ENCODE results near the gene ABTB2. TPM values are rescaled to one million over a fixed set of nuclear protein-coding genes. Genes with fewer than 3 reads are reported as not detected.

The ABTB2 gene
- total and polyA plus RNA-seq, 3 experiments from 2014 or later = 0.05 to 5.5 (median 5.4) TPM

DNA sequence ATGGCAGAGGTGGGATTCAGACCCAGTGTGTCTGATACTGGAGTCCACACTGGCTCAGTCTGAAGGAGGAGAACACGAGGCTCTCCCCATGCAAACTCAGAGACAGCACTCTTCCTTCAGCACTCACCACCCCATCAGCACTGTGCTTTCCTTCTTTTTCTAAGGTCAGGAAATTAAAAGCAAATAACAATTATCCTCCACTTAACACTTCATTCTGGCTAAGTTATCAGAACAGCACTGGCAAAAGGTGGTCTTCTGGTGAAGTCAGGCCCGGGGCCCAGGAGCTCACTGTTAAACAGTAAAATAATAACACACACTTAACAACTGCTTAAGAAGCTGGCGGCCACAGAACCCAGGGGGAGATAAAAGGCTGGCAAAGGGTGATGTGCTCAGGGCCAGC is 145.2 kb downstream of the ABTB2 start:
- Mint-ChIP-seq H3K4me1 (no peaks in the 10 kb centered on the region), H3K9me3 (no peaks in the 10 kb centered on the region), H3K36me3 (no peaks in the 10 kb centered on the region), H3K27me3 (peaks cover 0 to 1% of the 10 kb centered on the region in 2 donors), H3K27ac (no peak overlapping the region), H3K4me3 (no peak overlapping the region)
- CTCF ChIA-PET = no interaction called here
- H3K27ac ChIP-seq (ENCODE audit: low read depth, low read length) = no peak overlapping the region
- H3K9me3 ChIP-seq (ENCODE audit: low read length) = no peaks in the 10 kb centered on the region
- H3K27me3 ChIP-seq (ENCODE audit: insufficient read depth, low read length, poor library complexity, severe bottlenecking) = no peaks in the 10 kb centered on the region
- no peak overlapping the region for H3K4me3 ChIP-seq (ENCODE audit: low read length)
- DNase-seq = no peak
- no peaks in the 10 kb centered on the region for H3K36me3 ChIP-seq (ENCODE audit: insufficient read depth, low read length)
- no peaks in the 10 kb centered on the region for H3K4me1 ChIP-seq (ENCODE audit: insufficient read depth, low read length)
- POLR2A ChIA-PET = no interaction called here

DNA sequence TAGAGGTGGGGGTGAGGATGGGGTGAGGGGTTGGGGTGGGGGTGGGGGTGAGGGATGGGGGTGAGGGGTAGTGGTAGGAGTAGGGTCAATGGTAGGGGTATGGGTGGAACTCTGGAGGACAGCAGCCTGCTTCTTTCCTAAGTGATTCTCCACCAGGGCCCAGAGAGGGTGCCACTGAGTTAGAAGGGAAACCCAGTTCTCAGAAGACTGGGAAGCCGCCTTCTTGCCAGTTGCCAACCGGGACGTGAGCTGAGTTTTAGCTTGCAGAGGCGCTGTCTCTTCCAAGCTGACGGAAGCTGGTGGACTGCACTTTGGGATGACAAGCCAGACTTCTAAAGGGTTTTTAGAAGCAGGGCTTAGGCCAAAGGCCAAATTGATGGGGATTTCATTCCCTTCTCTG is 148.0 kb downstream of the ABTB2 start:
- Histone ChIP-seq H3K4me1 (ENCODE audit: insufficient read depth, low read length) (no peaks in the 10 kb centered on the region), H3K9me3 (ENCODE audit: low read length) (no peaks in the 10 kb centered on the region), H3K36me3 (ENCODE audit: insufficient read depth, low read length) (no peaks in the 10 kb centered on the region), H3K27ac (ENCODE audit: low read depth, low read length) (no peak overlapping the region), H3K4me3 (ENCODE audit: low read length) (no peak overlapping the region), H3K27me3 (ENCODE audit: insufficient read depth, low read length, poor library complexity, severe bottlenecking) (no peaks in the 10 kb centered on the region)
- H3K4me3 Mint-ChIP-seq = no peak overlapping the region
- no peaks in the 10 kb centered on the region for H3K36me3 Mint-ChIP-seq
- H3K4me1 Mint-ChIP-seq = no peaks in the 10 kb centered on the region
- no peak for DNase-seq
- H3K9me3 Mint-ChIP-seq = no peaks in the 10 kb centered on the region
- peaks cover 0 to 7% of the 10 kb centered on the region in 2 donors for H3K27me3 Mint-ChIP-seq
- POLR2A ChIA-PET = no interaction called here
- no peak overlapping the region for H3K27ac Mint-ChIP-seq
- CTCF ChIA-PET = interaction anchor here (0.9 to 1.6 kb wide), 2 partner anchors 16 to 147 kb away, joined by 3 read pairs; no protein-coding TSS in a partner anchor

DNA sequence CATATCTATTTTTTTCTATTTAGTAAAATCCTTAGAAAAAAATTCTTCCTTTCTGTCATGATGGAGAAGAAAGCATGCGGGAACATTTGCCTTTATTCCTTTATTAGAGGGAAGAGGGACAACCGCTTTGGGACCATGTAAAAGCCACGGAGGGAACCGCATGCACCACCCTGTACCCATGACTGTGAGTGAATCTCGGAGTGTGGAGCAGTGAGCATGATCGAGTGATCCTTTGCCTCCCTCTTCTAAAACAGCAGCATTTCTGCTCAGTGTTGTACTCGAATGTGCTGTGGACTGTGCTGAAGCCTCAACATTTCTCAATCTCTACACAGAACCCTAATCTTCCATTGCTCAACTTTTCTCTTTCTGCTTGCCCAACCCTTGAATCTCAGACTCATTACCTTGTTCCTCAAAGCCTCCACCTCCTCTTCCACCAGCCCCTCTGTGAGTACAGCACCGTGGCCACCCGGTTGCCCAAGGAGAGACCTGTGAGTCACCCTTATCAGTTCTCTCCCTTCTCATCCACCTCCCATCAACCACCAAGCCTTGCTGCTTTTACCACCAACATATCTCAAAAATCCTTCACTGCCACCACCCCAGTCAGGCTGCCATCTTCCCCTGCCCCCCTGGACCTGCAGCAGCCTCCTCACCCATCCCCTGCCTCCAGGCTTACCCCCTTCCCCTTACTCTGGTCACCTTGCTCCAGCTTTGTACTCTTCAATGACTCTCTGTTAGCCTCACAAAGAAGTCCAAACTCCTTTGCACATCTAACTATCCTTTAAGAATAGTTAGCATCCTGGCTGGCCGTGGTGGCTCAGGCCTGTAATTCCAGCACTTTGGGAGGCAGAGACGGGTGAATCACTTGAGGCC is 149.3 kb downstream of the ABTB2 start:
- CTCF ChIA-PET = no interaction called here
- H3K9me3 ChIP-seq (ENCODE audit: low read length) = no peaks in the 10 kb centered on the region
- H3K36me3 ChIP-seq (ENCODE audit: insufficient read depth, low read length) = no peaks in the 10 kb centered on the region
- DNase-seq = no peak
- Mint-ChIP-seq H3K36me3 (no peaks in the 10 kb centered on the region), H3K27me3 (peaks cover 0 to 7% of the 10 kb centered on the region in 2 donors), H3K9me3 (no peaks in the 10 kb centered on the region), H3K27ac (peak overlapping the region in 1 of 8 donors; percentile 79), H3K4me3 (no peak overlapping the region), H3K4me1 (peaks cover under 1 to 2% (median 1%) of the 10 kb centered on the region in 3 donors)
- POLR2A ChIA-PET = no interaction called here
- no peak overlapping the region for H3K27ac ChIP-seq (ENCODE audit: low read depth, low read length)
- H3K27me3 ChIP-seq (ENCODE audit: insufficient read depth, low read length, poor library complexity, severe bottlenecking) = no peaks in the 10 kb centered on the region
- H3K4me1 ChIP-seq (ENCODE audit: insufficient read depth, low read length) = peaks cover 4% of the 10 kb centered on the region
- no peak overlapping the region for H3K4me3 ChIP-seq (ENCODE audit: low read length)

DNA sequence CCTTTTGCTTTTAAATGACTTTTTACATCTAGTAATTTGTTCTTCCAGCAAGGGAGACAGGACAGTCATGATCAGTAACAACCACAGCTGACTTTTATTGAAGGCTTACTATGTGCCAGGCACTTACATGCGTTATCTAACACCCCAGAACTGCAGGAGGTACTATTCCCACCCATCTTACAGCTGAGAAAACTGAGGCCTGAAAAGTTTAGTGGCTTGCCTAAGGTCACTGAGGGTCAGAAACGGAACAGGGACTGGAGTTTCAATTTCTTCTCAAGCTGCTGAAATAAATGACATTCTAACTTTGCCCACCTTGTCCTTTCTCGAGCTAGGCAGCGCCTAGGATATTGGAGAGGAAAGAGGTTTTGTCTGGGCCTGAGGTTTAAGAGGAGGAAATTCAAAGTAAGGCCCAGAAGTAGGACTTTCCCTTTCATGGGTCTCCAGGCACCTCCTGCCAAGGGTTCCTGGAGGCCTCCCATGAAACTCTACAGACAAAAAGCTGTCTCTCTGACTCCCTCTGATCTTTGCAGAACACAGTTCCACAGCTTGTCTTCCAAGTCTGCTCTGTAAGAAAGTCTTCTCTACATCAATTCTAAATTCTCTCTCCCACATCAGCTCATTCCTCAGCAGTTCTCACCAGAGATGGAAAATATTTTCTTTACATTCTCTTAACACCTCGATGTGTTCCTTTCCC is 150.2 kb downstream of the ABTB2 start:
- no peak for DNase-seq
- no peak overlapping the region for H3K27ac Mint-ChIP-seq
- peaks cover 5 to 8% (median 6%) of the 10 kb centered on the region in 3 donors for H3K4me1 Mint-ChIP-seq
- no peaks in the 10 kb centered on the region for H3K36me3 Mint-ChIP-seq
- peaks cover 0 to 7% of the 10 kb centered on the region in 2 donors for H3K27me3 Mint-ChIP-seq
- Histone ChIP-seq H3K9me3 (ENCODE audit: low read length) (no peaks in the 10 kb centered on the region), H3K4me3 (ENCODE audit: low read length) (no peak overlapping the region), H3K4me1 (ENCODE audit: insufficient read depth, low read length) (peaks cover 6% of the 10 kb centered on the region), H3K27me3 (ENCODE audit: insufficient read depth, low read length, poor library complexity, severe bottlenecking) (no peaks in the 10 kb centered on the region), H3K27ac (ENCODE audit: low read depth, low read length) (no peak overlapping the region), H3K36me3 (ENCODE audit: insufficient read depth, low read length) (no peaks in the 10 kb centered on the region)
- H3K4me3 Mint-ChIP-seq = peak overlapping the region in 1 of 7 donors; percentile 10
- no peaks in the 10 kb centered on the region for H3K9me3 Mint-ChIP-seq
- ChIA-PET POLR2A (no interaction called here), CTCF (interaction anchor here (0.9 kb wide), 1 partner anchor 11 kb away, joined by 3 read pairs; no protein-coding TSS in a partner anchor)

DNA sequence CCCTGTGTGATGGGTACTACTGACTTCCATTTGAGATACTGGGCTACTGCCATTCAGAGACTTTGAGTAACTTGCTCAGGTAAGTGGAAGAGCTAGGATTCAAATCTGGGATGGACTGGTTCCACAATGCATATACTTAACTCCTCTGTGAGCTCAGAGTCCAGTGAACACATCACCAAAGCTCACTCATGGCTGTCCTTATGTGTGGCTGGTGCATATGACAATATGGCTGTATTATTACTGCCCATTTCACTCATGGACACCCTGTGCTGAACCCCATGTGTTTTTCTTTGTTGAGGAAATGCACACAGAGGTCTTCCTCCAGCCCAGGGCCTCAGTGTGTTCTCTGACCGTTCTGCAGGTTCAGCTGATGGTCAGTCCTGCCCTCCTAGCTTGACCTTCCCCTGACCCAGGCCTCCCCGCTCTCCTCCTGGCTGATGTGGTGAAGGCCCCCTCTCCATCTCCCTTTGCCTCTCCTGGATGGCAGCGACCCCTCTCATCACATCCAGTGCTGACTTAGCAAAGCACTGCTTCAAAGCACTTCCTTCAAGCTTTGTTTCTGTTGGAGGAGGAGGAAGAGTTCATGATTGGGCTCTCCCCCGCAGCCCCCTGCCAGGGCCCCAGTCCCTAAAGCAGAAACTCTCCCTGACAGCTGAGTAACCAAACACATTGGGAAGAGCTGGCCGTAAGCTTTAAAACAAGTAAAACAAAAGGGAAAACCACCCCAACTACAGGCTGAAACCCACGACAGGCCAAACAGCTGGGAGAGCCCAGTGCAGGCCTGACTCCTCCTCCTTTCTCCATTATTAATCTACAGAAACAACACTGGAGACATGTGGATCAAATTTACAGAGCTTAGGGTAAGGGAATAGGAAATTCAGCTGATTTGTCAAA is 151.2 kb downstream of the ABTB2 start:
- Mint-ChIP-seq H3K27ac (no peak overlapping the region), H3K4me3 (no peak overlapping the region), H3K4me1 (peaks cover 5 to 8% (median 6%) of the 10 kb centered on the region in 3 donors), H3K9me3 (no peaks in the 10 kb centered on the region), H3K36me3 (no peaks in the 10 kb centered on the region), H3K27me3 (peaks cover 0 to 7% of the 10 kb centered on the region in 2 donors)
- Histone ChIP-seq H3K4me1 (ENCODE audit: insufficient read depth, low read length) (peaks cover 6% of the 10 kb centered on the region), H3K4me3 (ENCODE audit: low read length) (no peak overlapping the region), H3K36me3 (ENCODE audit: insufficient read depth, low read length) (no peaks in the 10 kb centered on the region), H3K9me3 (ENCODE audit: low read length) (no peaks in the 10 kb centered on the region), H3K27ac (ENCODE audit: low read depth, low read length) (no peak overlapping the region), H3K27me3 (ENCODE audit: insufficient read depth, low read length, poor library complexity, severe bottlenecking) (no peaks in the 10 kb centered on the region)
- ChIA-PET CTCF (interaction anchor here (0.9 to 1.3 kb wide), 2 partner anchors 12 to 32 kb away, joined by 3 to 5 read pairs; no protein-coding TSS in a partner anchor), POLR2A (no interaction called here)
- DNase-seq = no peak

DNA sequence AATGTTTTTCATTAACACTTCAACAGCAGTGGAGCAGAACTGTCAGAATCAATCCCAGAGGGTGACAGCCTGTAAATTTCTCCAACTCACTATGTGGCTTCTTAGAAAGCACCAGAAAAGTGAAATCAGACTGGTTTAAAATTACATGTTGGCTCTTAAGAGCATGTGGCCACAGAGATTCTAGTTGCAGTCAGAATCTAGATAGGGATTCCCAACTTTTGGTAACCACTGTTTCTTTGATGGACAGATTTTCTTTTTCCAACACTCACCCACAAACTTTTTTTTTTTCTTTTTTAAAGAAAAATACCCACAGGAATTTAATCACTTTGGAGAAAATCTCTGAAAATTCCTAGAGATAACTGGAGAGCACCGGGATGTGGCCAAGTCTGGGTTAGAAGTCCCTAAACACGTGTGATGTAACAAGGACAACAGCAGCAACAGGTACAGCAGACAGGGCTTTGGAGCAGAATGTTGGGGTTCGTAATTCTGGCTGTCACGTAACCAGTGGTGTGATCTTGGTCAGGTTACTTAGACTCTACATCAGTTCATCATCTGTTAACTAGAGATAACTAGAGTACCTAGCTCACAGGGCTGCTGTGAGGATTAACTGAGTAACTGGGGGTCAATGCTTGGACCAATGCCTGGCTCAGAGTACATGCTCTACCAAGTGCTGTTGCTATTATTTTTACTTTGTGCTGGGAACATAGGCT is 152.3 kb downstream of the ABTB2 start:
- Mint-ChIP-seq H3K27me3 (peaks cover 0 to 7% of the 10 kb centered on the region in 2 donors), H3K4me1 (peaks cover 5 to 8% (median 6%) of the 10 kb centered on the region in 3 donors), H3K27ac (peak overlapping the region in 1 of 8 donors; percentile 36), H3K4me3 (no peak overlapping the region), H3K9me3 (no peaks in the 10 kb centered on the region), H3K36me3 (no peaks in the 10 kb centered on the region)
- H3K36me3 ChIP-seq (ENCODE audit: insufficient read depth, low read length) = no peaks in the 10 kb centered on the region
- ChIA-PET POLR2A (no interaction called here), CTCF (no interaction called here)
- H3K27ac ChIP-seq (ENCODE audit: low read depth, low read length) = no peak overlapping the region
- H3K4me1 ChIP-seq (ENCODE audit: insufficient read depth, low read length) = peaks cover 6% of the 10 kb centered on the region
- no peak for DNase-seq
- no peaks in the 10 kb centered on the region for H3K9me3 ChIP-seq (ENCODE audit: low read length)
- no peak overlapping the region for H3K4me3 ChIP-seq (ENCODE audit: low read length)
- H3K27me3 ChIP-seq (ENCODE audit: insufficient read depth, low read length, poor library complexity, severe bottlenecking) = no peaks in the 10 kb centered on the region

DNA sequence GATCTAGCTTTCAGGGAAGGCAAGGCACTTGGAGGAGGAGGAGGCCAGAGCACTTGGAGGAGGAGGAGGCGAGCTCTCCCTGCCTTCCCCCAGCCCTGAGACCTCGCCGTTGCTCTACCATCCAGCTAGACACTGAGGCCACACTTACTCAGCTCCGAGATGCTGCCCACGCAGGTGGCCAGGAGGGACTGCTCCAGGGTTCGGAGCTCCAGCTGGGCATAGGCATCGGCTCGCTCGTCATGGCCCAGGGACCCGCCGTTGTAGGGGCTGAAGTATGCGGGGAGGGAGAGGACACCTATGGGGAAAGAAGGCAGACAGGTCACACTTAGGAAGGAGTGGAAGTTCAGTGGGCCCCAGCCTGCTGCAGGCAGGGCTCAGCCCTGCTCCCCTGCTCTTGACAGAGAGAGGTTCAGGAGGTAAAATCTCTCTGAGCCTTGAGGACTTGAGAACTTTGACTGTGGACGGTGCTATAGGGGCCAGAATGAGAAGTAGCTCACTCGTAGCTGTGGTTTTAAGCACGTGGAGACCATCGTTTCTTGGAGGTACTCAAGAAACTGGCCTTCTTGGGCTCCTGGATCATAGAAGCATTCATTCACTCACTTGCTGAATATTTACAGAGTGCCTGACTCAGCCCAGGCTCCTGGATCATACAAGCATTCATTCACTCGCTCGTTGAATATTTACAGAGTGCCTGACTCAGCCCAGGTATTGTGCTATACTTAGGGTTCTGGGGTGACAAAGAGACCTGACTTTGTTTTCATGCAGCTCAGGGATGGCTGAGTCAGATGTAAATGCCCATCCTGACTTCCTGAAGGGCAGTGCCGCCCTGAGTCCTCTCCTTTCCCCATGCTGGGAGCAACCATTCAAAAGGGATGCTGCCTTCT is 153.2 kb downstream of the ABTB2 start:
- Histone ChIP-seq H3K9me3 (ENCODE audit: low read length) (no peaks in the 10 kb centered on the region), H3K4me3 (ENCODE audit: low read length) (no peak overlapping the region), H3K4me1 (ENCODE audit: insufficient read depth, low read length) (peaks cover 6% of the 10 kb centered on the region), H3K36me3 (ENCODE audit: insufficient read depth, low read length) (no peaks in the 10 kb centered on the region), H3K27ac (ENCODE audit: low read depth, low read length) (no peak overlapping the region), H3K27me3 (ENCODE audit: insufficient read depth, low read length, poor library complexity, severe bottlenecking) (no peaks in the 10 kb centered on the region)
- Mint-ChIP-seq H3K36me3 (no peaks in the 10 kb centered on the region), H3K4me1 (peaks cover 5 to 8% (median 6%) of the 10 kb centered on the region in 3 donors), H3K9me3 (no peaks in the 10 kb centered on the region), H3K4me3 (no peak overlapping the region), H3K27me3 (peaks cover 0 to 7% of the 10 kb centered on the region in 2 donors), H3K27ac (peak overlapping the region in 1 of 8 donors; percentile 63)
- ChIA-PET POLR2A (no interaction called here), CTCF (no interaction called here)
- DNase-seq = no peak

Measured in CD8-positive, alpha-beta memory T cell (primary cell).